GM23248 (cell line): Measurements from ENCODE around the gene NEU2.

Experiments
- EZH2 ChIP-seq: fragments of 200-600 bp; sonication (generic); IDR thresholded peaks from 2 replicates; pipeline ENCODE4 v1.6.1; 2018; ENCODE audit warnings: antibody characterized with exemption, mild to moderate bottlenecking; ENCODE audit not compliant: insufficient read depth, poor library complexity, severe bottlenecking
- EZH2phosphoT487 ChIP-seq: fragments of 200-600 bp; sonication (generic); IDR thresholded peaks from 2 replicates; pipeline ENCODE4 v1.6.1; 2018; ENCODE audit warnings: antibody characterized with exemption, moderate library complexity, mild to moderate bottlenecking, low read depth; ENCODE audit not compliant: insufficient read depth

DNA sequence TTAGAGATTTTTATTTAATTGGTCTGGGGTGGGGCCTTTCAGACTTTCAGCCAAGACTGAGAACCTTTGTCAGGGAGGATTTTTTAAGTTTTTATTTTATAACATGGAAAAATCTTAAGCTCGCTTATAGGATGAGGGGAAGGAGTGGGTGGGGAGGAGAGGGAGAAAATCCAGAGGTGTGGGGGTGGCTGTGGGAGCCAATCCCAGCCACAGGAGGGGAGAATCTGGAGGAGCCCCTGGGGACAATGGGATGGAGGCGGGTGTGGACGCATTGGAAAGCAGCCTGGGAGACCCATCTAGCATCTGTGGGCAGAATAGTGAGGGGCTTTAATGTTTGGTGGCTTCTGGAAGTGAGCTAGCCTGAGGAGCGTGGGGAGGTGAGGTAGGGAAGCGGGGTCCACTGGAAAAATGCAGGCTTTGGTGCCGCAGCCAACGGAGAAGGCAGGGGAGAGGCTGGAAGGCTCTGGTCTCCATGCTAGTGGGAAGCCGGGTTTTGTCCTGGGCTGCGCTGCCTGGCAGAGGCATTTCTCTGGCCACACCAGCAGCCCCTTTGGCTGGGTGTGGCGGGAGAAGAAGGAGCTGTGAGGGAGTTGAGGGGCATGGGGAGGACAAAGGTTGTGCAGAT lies 16.2 kb downstream of the NEU2 start:
- TF ChIP-seq EZH2 (no peak), EZH2phosphoT487 (no peak)
